ENCODE results near the gene DHRS4.

DNA sequence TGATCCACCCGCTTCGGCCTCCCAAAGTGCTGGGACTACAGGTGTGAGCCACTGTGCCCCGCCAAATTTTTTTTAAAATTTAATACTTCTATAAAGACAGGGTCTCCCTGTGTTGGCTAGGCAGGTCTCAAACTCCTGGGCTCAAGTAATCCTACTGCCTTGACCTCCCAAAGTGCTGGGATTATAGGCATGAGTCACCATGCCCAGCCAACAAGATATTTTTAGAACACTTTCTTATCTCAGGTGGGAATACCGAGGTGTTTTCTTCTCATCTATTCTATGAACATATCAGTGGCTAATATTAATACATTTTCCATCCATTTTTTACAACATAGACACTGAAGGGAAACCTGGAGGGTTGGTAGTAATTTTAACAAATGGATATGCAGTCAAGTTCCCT lies 38.0 kb upstream of the DHRS4 start:
- TF ChIP-seq, protein P1, sequence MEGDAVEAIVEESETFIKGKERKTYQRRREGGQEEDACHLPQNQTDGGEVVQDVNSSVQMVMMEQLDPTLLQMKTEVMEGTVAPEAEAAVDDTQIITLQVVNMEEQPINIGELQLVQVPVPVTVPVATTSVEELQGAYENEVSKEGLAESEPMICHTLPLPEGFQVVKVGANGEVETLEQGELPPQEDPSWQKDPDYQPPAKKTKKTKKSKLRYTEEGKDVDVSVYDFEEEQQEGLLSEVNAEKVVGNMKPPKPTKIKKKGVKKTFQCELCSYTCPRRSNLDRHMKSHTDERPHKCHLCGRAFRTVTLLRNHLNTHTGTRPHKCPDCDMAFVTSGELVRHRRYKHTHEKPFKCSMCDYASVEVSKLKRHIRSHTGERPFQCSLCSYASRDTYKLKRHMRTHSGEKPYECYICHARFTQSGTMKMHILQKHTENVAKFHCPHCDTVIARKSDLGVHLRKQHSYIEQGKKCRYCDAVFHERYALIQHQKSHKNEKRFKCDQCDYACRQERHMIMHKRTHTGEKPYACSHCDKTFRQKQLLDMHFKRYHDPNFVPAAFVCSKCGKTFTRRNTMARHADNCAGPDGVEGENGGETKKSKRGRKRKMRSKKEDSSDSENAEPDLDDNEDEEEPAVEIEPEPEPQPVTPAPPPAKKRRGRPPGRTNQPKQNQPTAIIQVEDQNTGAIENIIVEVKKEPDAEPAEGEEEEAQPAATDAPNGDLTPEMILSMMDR (IDR thresholded peaks at IDR 0.05; ENCODE audit: insufficient read depth, low read length) = no peak
- TF ChIP-seq POLR2AphosphoS5 (IDR thresholded peaks at IDR 0.05; ENCODE audit: low read depth) = no peak

All from HL-60 (cell line).